Activated T-helper 2 cell treated with anti-CD3 and anti-CD28 coated beads, Interferon-gamma antibody, Interleukin-2, Interleukin-4, amounts not matched to agents 10 μg/mL and 5 μg/mL and 100 μg/mL, durations not matched to agents 14 hours and 24 hours and 36 hours (primary cell): ENCODE data around the gene ANKRD33. TPM values are rescaled to one million over a fixed set of nuclear protein-coding genes. Genes with fewer than 3 reads are reported as not detected.

Experiments used
- DNase-seq: peaks from one replicate; pipeline ENCODE4 v3.0.0; 2021; ENCODE audit warnings: low spot score
- H3K27ac Mint-ChIP-seq: one replicate; pipeline ENCODE4 v1.8.0; 2021; ENCODE audit warnings: mixed read lengths
- H3K27me3 Mint-ChIP-seq: one replicate; pipeline ENCODE4 v1.8.0; 2021; ENCODE audit warnings: low read depth, mixed read lengths
- H3K36me3 Mint-ChIP-seq: one replicate; pipeline ENCODE4 v1.8.0; 2021; ENCODE audit warnings: low read depth, mixed read lengths
- H3K4me1 Mint-ChIP-seq: one replicate; pipeline ENCODE4 v1.8.0; 2021; ENCODE audit warnings: low read depth, mixed read lengths
- H3K4me3 Mint-ChIP-seq: one replicate; pipeline ENCODE4 v1.8.0; 2021; ENCODE audit warnings: low read depth, mild to moderate bottlenecking, moderate library complexity, mixed read lengths
- H3K9me3 Mint-ChIP-seq: one replicate; pipeline ENCODE4 v1.8.0; 2021; ENCODE audit warnings: mixed read lengths
- intact Hi-C: fragments of 100-400 bp; cut with micrococcal nuclease; formaldehyde crosslinking; loops from one replicate; pipeline ENCODE4 v1.15.1; 2023
- total RNA-seq: library from RNA; stranded (reverse); gene quantifications from 2 replicates; pipeline ENCODE4 v1.2.3, GENCODE V29; 2022

Gene ANKRD33
- total RNA-seq, 1 donor from 2014 or later, result not detected

GRCh38 chr12:51913071-51914033 is 25.4 kb downstream of the ANKRD33 start:
- Mint-ChIP-seq H3K4me3 (no peak overlapping the region), H3K9me3 (no peaks in the 10 kb centered on the region), H3K27ac (no peak overlapping the region), H3K4me1 (no peaks in the 10 kb centered on the region), H3K36me3 (no peaks in the 10 kb centered on the region), H3K27me3 (peaks cover 25% of the 10 kb centered on the region)
- no peak for DNase-seq
- intact Hi-C loops, result no loop called here

DNA sequence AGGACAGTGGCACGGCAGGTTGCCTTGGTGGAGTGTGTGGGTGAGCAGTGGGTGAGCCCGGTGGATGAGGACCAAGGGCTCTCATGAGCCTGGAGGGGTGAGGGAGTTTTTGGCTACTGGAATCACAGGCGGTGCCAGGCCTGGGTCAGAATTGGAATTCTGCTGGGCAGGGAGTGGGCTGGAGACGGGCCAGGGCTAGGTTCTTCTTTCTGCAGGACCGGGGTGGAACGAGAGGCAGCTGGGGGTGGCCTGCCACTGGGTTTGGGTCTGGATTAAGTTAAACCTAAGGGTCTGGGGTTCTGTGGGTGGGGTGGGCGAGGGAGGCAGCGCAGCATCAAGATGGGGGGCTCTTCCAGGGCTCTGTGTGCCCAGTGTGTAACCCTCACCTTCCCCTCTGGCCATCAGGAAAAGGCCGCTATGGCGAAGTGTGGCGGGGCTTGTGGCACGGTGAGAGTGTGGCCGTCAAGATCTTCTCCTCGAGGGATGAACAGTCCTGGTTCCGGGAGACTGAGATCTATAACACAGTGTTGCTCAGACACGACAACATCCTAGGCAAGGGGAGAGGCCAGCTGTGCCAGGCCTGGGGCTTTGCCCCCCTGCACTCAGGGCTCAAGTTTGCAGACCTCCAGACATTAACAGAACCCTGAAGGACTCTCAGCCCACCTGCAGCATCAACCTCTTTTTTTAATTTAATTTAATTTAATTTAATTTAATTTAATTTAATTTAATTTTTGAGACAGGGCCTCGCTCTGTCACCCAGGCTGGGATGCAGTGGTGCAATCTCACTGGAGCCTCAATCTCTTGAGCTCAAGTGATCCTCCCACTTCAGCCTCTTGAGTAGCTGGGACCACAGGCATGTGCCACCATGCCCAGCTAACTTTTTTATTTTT is 26.4 kb downstream of the ANKRD33 start:
- Mint-ChIP-seq H3K36me3 (no peaks in the 10 kb centered on the region), H3K27me3 (peaks cover 18% of the 10 kb centered on the region), H3K4me1 (no peaks in the 10 kb centered on the region), H3K27ac (no peak overlapping the region), H3K9me3 (no peaks in the 10 kb centered on the region), H3K4me3 (no peak overlapping the region)
- intact Hi-C loops, result no loop called here
- no peak for DNase-seq

- intact Hi-C loops, result no loop called here
- DNase-seq, result no peak
- H3K27me3 Mint-ChIP-seq, result peaks cover 12% of the 10 kb centered on the region
- no peaks in the 10 kb centered on the region for H3K9me3 Mint-ChIP-seq
- H3K4me3 Mint-ChIP-seq, result no peak overlapping the region
- no peaks in the 10 kb centered on the region for H3K36me3 Mint-ChIP-seq
- no peak overlapping the region for H3K27ac Mint-ChIP-seq
- no peaks in the 10 kb centered on the region for H3K4me1 Mint-ChIP-seq
Observed at GRCh38 chr12:51915003-51915625, 27.2 kb downstream of the ANKRD33 start.

GRCh38 chr12:51915951-51916350 is 28.0 kb downstream of the ANKRD33 start:
- Mint-ChIP-seq H3K36me3 (no peaks in the 10 kb centered on the region), H3K27ac (no peak overlapping the region), H3K9me3 (no peaks in the 10 kb centered on the region)

GRCh38 chr12:51917041-51917590 is 29.2 kb downstream of the ANKRD33 start:
- Mint-ChIP-seq H3K27ac (no peak overlapping the region), H3K4me1 (no peaks in the 10 kb centered on the region), H3K4me3 (no peak overlapping the region), H3K9me3 (no peaks in the 10 kb centered on the region), H3K27me3 (peaks cover 3% of the 10 kb centered on the region), H3K36me3 (no peaks in the 10 kb centered on the region)
- no peak for DNase-seq
- intact Hi-C loops, result no loop called here

More at GRCh38 chr12:51915951-51916350, 28.0 kb downstream of the ANKRD33 start:
- intact Hi-C loops, result no loop called here
- H3K4me1 Mint-ChIP-seq, result no peaks in the 10 kb centered on the region
- DNase-seq, result no peak
- H3K4me3 Mint-ChIP-seq, result no peak overlapping the region
- peaks cover 8% of the 10 kb centered on the region for H3K27me3 Mint-ChIP-seq

DNA sequence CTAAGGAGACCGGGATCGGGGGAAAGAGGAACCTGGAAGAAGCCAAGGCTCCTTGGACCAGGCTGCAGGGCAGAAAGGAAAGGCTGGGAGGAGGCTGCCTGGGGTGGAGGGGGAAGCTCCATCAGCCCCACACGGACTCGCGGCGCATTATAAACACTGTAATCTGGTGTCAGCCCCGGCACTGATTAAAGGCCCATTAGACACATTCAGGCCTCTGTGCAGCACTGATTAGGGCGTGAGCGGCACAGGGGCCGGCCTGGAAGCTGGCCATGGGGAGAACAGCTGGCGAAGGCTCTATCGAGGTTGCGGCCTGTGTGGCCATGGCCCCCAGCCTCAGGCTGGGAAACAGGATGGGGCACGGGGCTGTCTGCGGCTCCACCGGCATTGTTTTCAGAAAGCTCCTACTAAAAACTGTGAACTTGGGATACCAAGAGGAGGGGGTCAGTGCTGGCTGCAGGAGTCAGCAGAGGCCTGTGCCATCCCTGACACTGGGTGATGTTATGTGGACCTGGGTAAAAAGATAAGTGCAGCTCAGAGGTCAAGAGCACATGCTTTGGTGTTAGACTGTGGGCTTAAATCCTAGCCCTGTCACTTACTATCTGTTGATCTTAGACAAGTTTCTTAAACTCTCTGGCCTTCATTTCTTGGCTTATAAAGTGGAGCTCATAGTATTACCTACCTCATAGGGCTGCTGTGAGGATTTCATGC is 30.0 kb downstream of the ANKRD33 start:
- Mint-ChIP-seq H3K9me3 (no peaks in the 10 kb centered on the region), H3K36me3 (no peaks in the 10 kb centered on the region), H3K4me1 (no peaks in the 10 kb centered on the region), H3K27me3 (no peaks in the 10 kb centered on the region), H3K27ac (no peak overlapping the region), H3K4me3 (no peak overlapping the region)
- intact Hi-C loops, result no loop called here
- DNase-seq, result no peak

GRCh38 chr12:51920046-51920445 is 32.1 kb downstream of the ANKRD33 start:
- Mint-ChIP-seq H3K27ac (no peak overlapping the region), H3K9me3 (no peaks in the 10 kb centered on the region), H3K27me3 (peaks cover 9% of the 10 kb centered on the region), H3K4me3 (no peak overlapping the region), H3K36me3 (no peaks in the 10 kb centered on the region), H3K4me1 (peaks cover 2% of the 10 kb centered on the region)
- no peak for DNase-seq
- intact Hi-C loops, result no loop called here

DNA sequence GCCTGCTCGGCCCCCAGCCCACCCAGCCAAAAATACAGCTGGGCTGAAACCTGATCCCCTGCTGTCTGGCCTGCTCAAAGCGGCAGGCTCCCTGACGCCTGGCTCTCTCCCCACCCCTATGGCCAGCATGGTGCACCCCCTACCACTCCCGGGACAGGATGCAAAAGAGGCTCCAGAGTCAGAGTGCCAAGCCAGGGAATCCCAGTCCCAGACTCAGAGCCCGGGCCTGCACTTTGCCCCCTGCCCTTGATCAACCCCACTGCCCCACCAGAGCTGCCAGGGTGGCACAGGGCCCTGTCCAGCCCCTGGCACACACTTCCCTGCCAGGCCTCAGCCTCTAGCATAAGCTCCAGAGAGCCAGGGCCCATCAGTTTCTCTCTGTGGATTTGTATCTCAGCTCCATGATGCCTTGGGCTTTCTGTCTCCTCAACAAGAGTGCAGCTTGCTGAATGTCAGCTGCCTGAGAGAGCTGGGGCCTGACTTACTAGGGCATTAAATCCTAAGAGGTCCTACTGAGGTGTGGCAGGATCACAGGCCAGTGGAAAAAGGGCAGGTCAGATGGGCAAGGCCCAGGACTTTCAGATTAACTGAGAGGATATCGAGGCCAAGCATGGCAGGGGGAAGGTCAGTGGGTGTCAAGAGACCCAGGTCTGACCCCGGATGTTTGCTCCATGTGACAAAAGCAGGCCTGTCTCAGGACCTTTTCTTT is 33.3 kb downstream of the ANKRD33 start:
- DNase-seq, result no peak
- Mint-ChIP-seq H3K27me3 (peaks cover 16% of the 10 kb centered on the region), H3K27ac (no peak overlapping the region), H3K9me3 (no peaks in the 10 kb centered on the region), H3K36me3 (no peaks in the 10 kb centered on the region), H3K4me1 (peaks cover 3% of the 10 kb centered on the region), H3K4me3 (no peak overlapping the region)
- intact Hi-C loops, result no loop called here

DNA sequence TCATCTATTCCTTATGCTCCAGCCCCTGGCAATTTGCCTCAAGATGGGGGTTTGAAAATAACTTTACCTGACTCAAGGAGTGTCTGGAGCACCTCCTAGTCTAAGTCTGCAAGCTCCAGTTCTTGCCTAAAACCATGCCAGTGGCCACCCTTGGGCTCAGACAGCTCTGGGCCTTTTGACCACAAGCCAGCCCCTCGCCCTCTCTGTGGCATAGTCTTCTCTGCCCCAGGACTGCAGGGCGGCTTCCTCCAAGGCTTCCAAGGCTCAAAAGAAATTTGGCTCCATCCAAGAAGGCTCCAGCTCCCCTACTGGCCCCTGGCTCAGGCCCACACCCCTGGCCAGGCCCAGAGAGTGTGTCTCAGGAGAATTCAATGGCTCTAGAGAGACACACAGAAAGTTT is 34.2 kb downstream of the ANKRD33 start:
- Mint-ChIP-seq H3K4me3 (no peak overlapping the region), H3K4me1 (peaks cover 3% of the 10 kb centered on the region), H3K27ac (no peak overlapping the region), H3K9me3 (no peaks in the 10 kb centered on the region), H3K36me3 (no peaks in the 10 kb centered on the region), H3K27me3 (peaks cover 16% of the 10 kb centered on the region)
- no peak for DNase-seq
- intact Hi-C loops, result no loop called here

DNA sequence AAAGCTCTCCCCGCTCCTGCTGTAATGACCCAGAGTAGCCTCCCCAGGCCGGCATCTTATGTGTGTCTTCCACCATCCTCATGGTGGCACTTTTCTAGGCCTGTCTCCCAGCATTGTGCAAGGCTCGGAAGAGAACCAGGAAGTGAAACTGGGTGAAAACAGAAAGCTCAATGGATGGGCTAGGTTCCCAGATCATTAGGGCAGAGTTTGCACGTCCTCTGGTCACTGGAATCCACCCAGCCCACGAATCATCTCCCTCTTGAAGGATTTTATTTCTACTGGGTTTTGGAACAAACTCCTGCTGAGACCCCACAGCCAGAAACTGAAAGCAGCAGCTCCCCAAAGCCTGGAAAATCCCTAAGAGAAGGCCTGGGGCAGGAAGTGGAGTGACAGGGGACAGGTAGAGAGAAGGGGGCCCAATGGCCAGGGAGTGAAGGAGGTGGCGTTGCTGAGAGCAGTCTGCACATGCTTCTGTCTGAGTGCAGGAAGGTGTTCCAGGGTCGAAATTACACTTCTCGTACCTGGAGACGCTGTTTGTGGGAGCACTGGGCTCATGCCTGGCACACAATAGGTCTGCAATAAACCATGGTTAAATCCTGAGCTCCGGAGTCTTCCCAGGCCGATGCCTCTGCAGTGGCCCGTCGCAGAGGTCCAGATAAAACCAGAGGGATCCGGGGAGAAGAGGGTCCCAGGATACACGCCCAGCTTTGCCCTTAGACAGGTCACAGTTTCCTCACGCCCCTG is 35.0 kb downstream of the ANKRD33 start:
- no peaks in the 10 kb centered on the region for H3K36me3 Mint-ChIP-seq
- H3K4me3 Mint-ChIP-seq, result no peak overlapping the region
- H3K9me3 Mint-ChIP-seq, result no peaks in the 10 kb centered on the region
- intact Hi-C loops, result no loop called here
- no peak overlapping the region for H3K27ac Mint-ChIP-seq
- DNase-seq, result no peak
- peaks cover 16% of the 10 kb centered on the region for H3K27me3 Mint-ChIP-seq
- H3K4me1 Mint-ChIP-seq, result peaks cover 3% of the 10 kb centered on the region
